Natural killer cell (primary cell): ENCODE results near the gene TFCP2L1. TPM values are rescaled to one million over a fixed set of nuclear protein-coding genes. Genes with fewer than 3 reads are reported as not detected.

Experiments used
- ATAC-seq, 3 donors: fragments of 150-1000 bp in 2 of 3; fragments of 200-7000 bp in 1 of 3; cut with Tn5 transposase; 1 replicate in 1 of 3; 2 replicates in 2 of 3; pipeline ENCODE4 v1.10.0; 2021; ENCODE audit warnings: mild to moderate bottlenecking in 2 of 3, moderate library complexity in 2 of 3
- DNase-seq, 2 donors: peaks; one replicate each; pipeline versions ENCODE4 v3.0.0 to v3.0.0-alpha.2; 2013 to 2021; ENCODE audit warnings: mixed read lengths in 1 of 2
- H3K27ac ChIP-seq: one replicate; pipeline ENCODE4 v1.5.1; 2013; ENCODE audit warnings: mild to moderate bottlenecking, low read length
- H3K27me3 ChIP-seq: one replicate; pipeline ENCODE4 v1.6.1; 2013; ENCODE audit warnings: low read length; ENCODE audit not compliant: control insufficient read depth, insufficient read depth
- H3K36me3 ChIP-seq: one replicate; pipeline ENCODE4 v1.6.1; 2013; ENCODE audit warnings: low read length; ENCODE audit not compliant: control insufficient read depth, insufficient read depth
- H3K4me1 ChIP-seq: one replicate; pipeline ENCODE4 v1.6.1; 2013; ENCODE audit warnings: low read length; ENCODE audit not compliant: control insufficient read depth, insufficient read depth
- H3K4me3 ChIP-seq: one replicate; pipeline ENCODE4 v1.5.1; 2013; ENCODE audit warnings: low read length
- H3K9me3 ChIP-seq: one replicate; pipeline ENCODE4 v1.6.1; 2013; ENCODE audit warnings: low read length; ENCODE audit not compliant: control insufficient read depth, insufficient read depth
- H3K27ac Mint-ChIP-seq, 2 donors: one replicate each; pipeline ENCODE4 v1.8.0; 2022; ENCODE audit warnings: mild to moderate bottlenecking in 2 of 2, mixed read lengths in 2 of 2, moderate library complexity in 1 of 2
- H3K27me3 Mint-ChIP-seq, 2 donors: one replicate each; pipeline ENCODE4 v1.8.0; 2022; ENCODE audit warnings: low read depth in 2 of 2, mixed read lengths in 2 of 2
- H3K36me3 Mint-ChIP-seq: one replicate; pipeline ENCODE4 v1.8.0; 2022; ENCODE audit warnings: mixed read lengths
- H3K4me1 Mint-ChIP-seq, 2 donors: one replicate each; pipeline ENCODE4 v1.8.0; 2022; ENCODE audit warnings: mixed read lengths in 2 of 2
- H3K4me3 Mint-ChIP-seq: one replicate; pipeline ENCODE4 v1.8.0; 2022; ENCODE audit warnings: mild to moderate bottlenecking, moderate library complexity, mixed read lengths
- H3K9me3 Mint-ChIP-seq, 2 donors: one replicate each; pipeline ENCODE4 v1.8.0; 2022; ENCODE audit warnings: mixed read lengths in 2 of 2
- WGBS: methylation state at CpG from one replicate; pipeline ENCODE4 v1.1.7; 2013; ENCODE audit warnings: missing lambda C conversion rate; ENCODE audit not compliant: insufficient coverage; 5-methylcytosine and 5-hydroxymethylcytosine counted together
- intact Hi-C: fragments of 100-400 bp; cut with micrococcal nuclease; formaldehyde crosslinking; loops from one replicate; pipeline ENCODE4 v1.14.2; 2022
- total RNA-seq, 4 donors: library from RNA; stranded (reverse); fragments of 120-200 nt in 1 of 4; gene quantifications; one replicate each; pipeline versions ENCODE4 v1.2.3 to v1.2.4, GENCODE V29; 2013 to 2022
- TF ChIP-seq, protein P1 (sequence below): fragments of 200-600 bp; IDR thresholded peaks from one replicate; pipeline ENCODE4 v1.8.0; 2022; ENCODE audit warnings: antibody characterized with exemption

Gene TFCP2L1
- total RNA-seq, 3 donors from 2014 or later (not counting 1 experiment from before 2014, with no cell fraction given), result 0.72 to 1.8 (median 0.85) TPM

GRCh38 chr2:121288454-121289231, 3.6 kb upstream of the TFCP2L1 start:
- Mint-ChIP-seq H3K4me1 (peaks cover 11 to 26% of the 10 kb centered on the region in 2 donors), H3K27me3 (peaks cover 8 to 16% of the 10 kb centered on the region in 2 donors), H3K36me3 (no peaks in the 10 kb centered on the region), H3K4me3 (no peak overlapping the region), H3K27ac (no peak overlapping the region), H3K9me3 (no peaks in the 10 kb centered on the region)
- TF ChIP-seq, protein P1, sequence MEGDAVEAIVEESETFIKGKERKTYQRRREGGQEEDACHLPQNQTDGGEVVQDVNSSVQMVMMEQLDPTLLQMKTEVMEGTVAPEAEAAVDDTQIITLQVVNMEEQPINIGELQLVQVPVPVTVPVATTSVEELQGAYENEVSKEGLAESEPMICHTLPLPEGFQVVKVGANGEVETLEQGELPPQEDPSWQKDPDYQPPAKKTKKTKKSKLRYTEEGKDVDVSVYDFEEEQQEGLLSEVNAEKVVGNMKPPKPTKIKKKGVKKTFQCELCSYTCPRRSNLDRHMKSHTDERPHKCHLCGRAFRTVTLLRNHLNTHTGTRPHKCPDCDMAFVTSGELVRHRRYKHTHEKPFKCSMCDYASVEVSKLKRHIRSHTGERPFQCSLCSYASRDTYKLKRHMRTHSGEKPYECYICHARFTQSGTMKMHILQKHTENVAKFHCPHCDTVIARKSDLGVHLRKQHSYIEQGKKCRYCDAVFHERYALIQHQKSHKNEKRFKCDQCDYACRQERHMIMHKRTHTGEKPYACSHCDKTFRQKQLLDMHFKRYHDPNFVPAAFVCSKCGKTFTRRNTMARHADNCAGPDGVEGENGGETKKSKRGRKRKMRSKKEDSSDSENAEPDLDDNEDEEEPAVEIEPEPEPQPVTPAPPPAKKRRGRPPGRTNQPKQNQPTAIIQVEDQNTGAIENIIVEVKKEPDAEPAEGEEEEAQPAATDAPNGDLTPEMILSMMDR, result no peak
- Histone ChIP-seq H3K4me1 (peaks cover 23% of the 10 kb centered on the region), H3K36me3 (no peaks in the 10 kb centered on the region), H3K27me3 (no peaks in the 10 kb centered on the region), H3K27ac (no peak overlapping the region), H3K9me3 (no peaks in the 10 kb centered on the region), H3K4me3 (no peak overlapping the region)
- WGBS, result 85% methylated on average over 12 of the region's 12 CpGs
- ATAC-seq (no peak), DNase-seq (no peak)
- intact Hi-C loops, result no loop called here

GRCh38 chr2:121287956-121288355, 3.0 kb upstream of the TFCP2L1 start:
- Mint-ChIP-seq H3K4me3 (no peak overlapping the region), H3K36me3 (no peaks in the 10 kb centered on the region), H3K27ac (no peak overlapping the region), H3K9me3 (no peaks in the 10 kb centered on the region), H3K4me1 (peaks cover 5 to 19% of the 10 kb centered on the region in 2 donors), H3K27me3 (peaks cover 14 to 20% of the 10 kb centered on the region in 2 donors)
- H3K27me3 ChIP-seq, result no peaks in the 10 kb centered on the region
- H3K4me1 ChIP-seq, result peaks cover 18% of the 10 kb centered on the region
- DNase-seq (no peak), ATAC-seq (no peak)
- intact Hi-C loops, result no loop called here
- no peaks in the 10 kb centered on the region for H3K9me3 ChIP-seq
- WGBS, result 94% methylated on average over 4 of the region's 4 CpGs
- no peak overlapping the region for H3K4me3 ChIP-seq
- TF ChIP-seq, protein P1, result no peak
- H3K27ac ChIP-seq, result no peak overlapping the region
- no peaks in the 10 kb centered on the region for H3K36me3 ChIP-seq

DNA sequence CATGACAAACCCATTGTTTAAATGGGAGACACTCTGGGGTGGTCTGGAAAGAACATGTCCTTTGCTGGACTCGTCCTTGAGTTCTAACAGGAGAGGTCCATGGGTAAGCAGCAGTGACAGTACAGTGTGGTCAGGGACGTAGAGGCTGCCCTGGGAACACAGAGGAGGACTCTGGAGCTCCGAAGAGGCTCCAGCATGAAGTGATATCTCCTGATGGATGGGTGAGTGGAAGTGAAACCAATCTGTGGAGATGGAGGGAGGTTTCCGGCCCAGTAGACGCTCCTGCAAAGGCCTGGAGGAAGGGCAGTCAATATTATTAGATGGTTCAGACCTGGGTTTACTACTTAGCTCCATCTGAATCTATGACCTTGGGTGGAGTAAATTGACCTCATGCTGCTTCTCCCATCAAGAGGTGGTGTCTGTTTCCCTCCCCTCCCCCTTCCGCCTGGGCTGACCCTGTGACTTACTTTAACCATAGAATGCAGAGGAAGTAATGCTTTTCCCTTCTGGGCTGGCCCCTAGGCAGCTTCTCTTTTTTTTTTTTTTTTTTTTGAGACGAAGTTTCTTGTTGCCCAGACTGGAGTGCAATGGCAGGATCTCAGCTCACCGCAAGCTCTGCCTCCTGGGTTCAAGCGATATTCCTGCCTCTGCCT, 2.3 kb upstream of the TFCP2L1 start:
- H3K4me1 Mint-ChIP-seq, result peaks cover 5 to 17% of the 10 kb centered on the region in 2 donors
- Histone ChIP-seq H3K27me3 (no peaks in the 10 kb centered on the region), H3K4me3 (no peak overlapping the region), H3K36me3 (no peaks in the 10 kb centered on the region), H3K27ac (no peak overlapping the region), H3K9me3 (no peaks in the 10 kb centered on the region), H3K4me1 (peaks cover 18% of the 10 kb centered on the region)
- no peaks in the 10 kb centered on the region for H3K36me3 Mint-ChIP-seq
- no peak for ATAC-seq
- TF ChIP-seq, protein P1, result no peak
- intact Hi-C loops, result no loop called here
- no peak overlapping the region for H3K27ac Mint-ChIP-seq
- H3K27me3 Mint-ChIP-seq, result peaks cover 20 to 27% of the 10 kb centered on the region in 2 donors
- no peak for DNase-seq
- peak overlapping the region; percentile 62 for H3K4me3 Mint-ChIP-seq
- H3K9me3 Mint-ChIP-seq, result no peaks in the 10 kb centered on the region
- 75% methylated on average over 9 of the region's 9 CpGs for WGBS
